Measurements from ENCODE around the gene ARHGAP15.

The ARHGAP15 gene

DNA sequence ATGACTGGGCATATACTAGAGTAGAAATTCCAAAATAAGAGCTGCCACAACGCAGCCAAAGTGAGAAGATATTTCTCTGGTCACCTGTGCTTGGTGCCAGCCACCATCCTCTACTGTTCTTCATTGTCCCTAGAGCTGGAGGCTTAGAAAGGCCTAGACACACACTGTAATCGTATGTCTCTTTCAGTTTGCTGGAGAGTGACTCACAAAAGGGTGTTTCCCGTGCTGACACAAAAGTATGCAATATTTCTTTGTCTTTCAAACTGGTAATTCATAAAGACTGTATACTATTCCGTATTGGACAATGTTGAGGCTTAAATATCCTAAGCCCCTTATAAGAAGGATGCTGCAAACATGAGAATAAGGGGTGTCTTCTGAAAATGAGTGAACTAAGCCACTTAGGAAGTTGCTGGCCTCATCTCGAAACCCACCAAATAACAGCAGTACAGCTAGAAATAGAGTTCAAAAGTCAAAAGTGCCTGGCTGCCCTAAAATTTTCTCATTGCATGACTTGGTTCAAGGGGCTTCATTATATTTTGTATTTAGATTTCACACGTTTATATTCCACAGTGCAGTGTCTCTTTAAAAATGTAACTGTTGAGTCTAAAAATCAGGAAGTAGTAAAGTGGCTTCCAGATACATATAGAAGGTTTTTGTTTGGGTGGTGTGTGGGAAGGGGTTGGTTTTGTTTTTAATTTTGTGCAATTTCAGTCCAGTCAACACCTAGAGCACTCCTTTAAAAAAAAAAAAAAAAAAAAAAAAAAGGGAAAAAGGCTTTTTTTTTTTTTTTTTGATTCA, 601.1 kb downstream of the ARHGAP15 start:
- H3K4me3 ChIP-seq, result no peak overlapping the region
- no peak for TF ChIP-seq CTCF (IDR thresholded peaks at IDR 0.05)
- DNase-seq (ENCODE audit: low spot score), result no peak
- no peak overlapping the region for H3K27ac ChIP-seq

- DNase-seq (ENCODE audit: low spot score), result no peak
- no peak for TF ChIP-seq CTCF (IDR thresholded peaks at IDR 0.05)
- Histone ChIP-seq H3K4me3 (no peak overlapping the region), H3K27ac (no peak overlapping the region)
Observed at GRCh38 chr2:143730953-143731260, 601.7 kb downstream of the ARHGAP15 start.

GRCh38 chr2:143732076-143732475, 602.9 kb downstream of the ARHGAP15 start:
- TF ChIP-seq CTCF (IDR thresholded peaks at IDR 0.05), result no peak
- DNase-seq (ENCODE audit: low spot score), result no peak
- Histone ChIP-seq H3K4me3 (no peak overlapping the region), H3K27ac (no peak overlapping the region)

DNA sequence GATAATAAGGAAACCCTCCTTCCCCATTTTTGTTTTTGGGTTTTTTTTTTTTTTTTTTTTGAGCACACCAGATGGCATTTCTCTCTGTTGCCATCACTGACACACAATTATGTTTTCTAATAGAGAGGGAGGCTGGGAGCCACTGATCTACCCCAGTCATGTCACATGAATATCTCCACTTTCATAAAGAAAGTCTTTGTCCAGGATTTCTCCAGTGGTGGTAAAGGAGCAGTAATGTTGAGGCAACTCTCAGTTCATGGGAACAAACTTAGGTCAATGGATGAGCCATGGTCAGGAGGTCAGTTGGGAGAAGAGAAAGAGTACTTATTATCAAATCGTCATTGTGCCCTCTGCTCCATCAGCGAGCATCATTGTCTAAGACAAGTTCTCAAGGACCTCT, 603.7 kb downstream of the ARHGAP15 start:
- no peak for DNase-seq (ENCODE audit: low spot score)
- Histone ChIP-seq H3K27ac (no peak overlapping the region), H3K4me3 (no peak overlapping the region)
- no peak for TF ChIP-seq CTCF (IDR thresholded peaks at IDR 0.05)

GRCh38 chr2:143734507-143734906, 605.3 kb downstream of the ARHGAP15 start:
- no peak for TF ChIP-seq CTCF (IDR thresholded peaks at IDR 0.05)
- no peak overlapping the region for H3K27ac ChIP-seq
- no peak for DNase-seq (ENCODE audit: low spot score)
- no peak overlapping the region for H3K4me3 ChIP-seq

DNA sequence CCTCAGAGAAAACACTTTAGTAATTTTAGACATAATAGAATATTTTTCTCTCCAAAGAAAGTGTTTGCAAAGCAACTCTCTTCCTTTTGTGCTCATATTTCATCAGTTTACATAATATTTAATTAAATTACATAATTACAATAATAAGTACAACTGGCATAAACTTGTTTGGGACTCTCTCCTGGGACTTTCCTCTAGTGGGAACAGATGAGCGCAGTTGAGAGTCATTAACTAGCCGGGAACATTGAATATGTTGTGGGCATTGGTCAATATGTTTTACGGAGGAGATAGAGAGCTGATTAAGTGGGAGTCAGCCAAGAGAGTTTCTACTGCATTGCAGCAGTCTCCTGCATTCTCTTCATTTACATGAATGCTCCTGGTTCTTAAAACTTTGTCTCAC, 607.7 kb downstream of the ARHGAP15 start:
- Histone ChIP-seq H3K27ac (no peak overlapping the region), H3K4me3 (no peak overlapping the region)
- no peak for TF ChIP-seq CTCF (IDR thresholded peaks at IDR 0.05)
- DNase-seq (ENCODE audit: low spot score), result no peak

GRCh38 chr2:143740431-143740830, 611.2 kb downstream of the ARHGAP15 start:
- TF ChIP-seq CTCF (IDR thresholded peaks at IDR 0.05), result no peak
- no peak for DNase-seq (ENCODE audit: low spot score)
- no peak overlapping the region for H3K27ac ChIP-seq

More at GRCh38 chr2:143740431-143740830, 611.2 kb downstream of the ARHGAP15 start:
- H3K4me3 ChIP-seq, result no peak overlapping the region

All from coronary artery (tissue), 2 donors.